ENCODE data around the gene LGALS16. TPM values are rescaled to one million over a fixed set of nuclear protein-coding genes. Genes with fewer than 3 reads are reported as not detected.

Gene LGALS16
- polyA plus RNA-seq, 1 donor = not detected

Other genes with a start within 250 kb of the LGALS16 start
- 60.1 TPM for gene ZFP36, start 249.1 kb upstream of the LGALS16 start, polyA plus RNA-seq (ENCODE audit: insufficient read length)
- gene PLEKHG2, start 243.2 kb upstream of the LGALS16 start, polyA plus RNA-seq (ENCODE audit: insufficient read length) = 54.9 TPM
- gene RPS16, start 220.0 kb upstream of the LGALS16 start, polyA plus RNA-seq (ENCODE audit: insufficient read length) = 2,118 TPM
- gene SUPT5H, start 210.3 kb upstream of the LGALS16 start, polyA plus RNA-seq (ENCODE audit: insufficient read length) = 87.0 TPM
- 53.7 TPM for gene TIMM50, start 175.1 kb upstream of the LGALS16 start, polyA plus RNA-seq (ENCODE audit: insufficient read length)
- 0.12 TPM for gene DLL3, start 157.0 kb upstream of the LGALS16 start, polyA plus RNA-seq (ENCODE audit: insufficient read length)
- not detected for gene SELENOV, start 140.8 kb upstream of the LGALS16 start, polyA plus RNA-seq (ENCODE audit: insufficient read length)
- gene EID2B, start 123.1 kb upstream of the LGALS16 start, polyA plus RNA-seq (ENCODE audit: insufficient read length) = 2.3 TPM
- 9.2 TPM for gene EID2, start 115.8 kb upstream of the LGALS16 start, polyA plus RNA-seq (ENCODE audit: insufficient read length)
- not detected for gene LGALS13, start 53.4 kb upstream of the LGALS16 start, polyA plus RNA-seq (ENCODE audit: insufficient read length)
- not detected for gene LGALS14, start 48.6 kb downstream of the LGALS16 start, polyA plus RNA-seq (ENCODE audit: insufficient read length)
- 1.2 TPM for gene CLC, start 82.1 kb downstream of the LGALS16 start, polyA plus RNA-seq (ENCODE audit: insufficient read length)
- not detected for gene LEUTX, start 122.9 kb downstream of the LGALS16 start, polyA plus RNA-seq (ENCODE audit: insufficient read length)
- 78.4 TPM for gene DYRK1B, start 178.2 kb downstream of the LGALS16 start, polyA plus RNA-seq (ENCODE audit: insufficient read length)
- 240 TPM for gene FBL, start 190.5 kb downstream of the LGALS16 start, polyA plus RNA-seq (ENCODE audit: insufficient read length)